Activated T-cell treated with anti-CD3 and anti-CD28 coated beads, Interleukin-2, amount 50 U/mL, for 24 hours (primary cell): ENCODE data around the gene CST6.
"Not testable (repeated sequence)": the region's sequence is repeated elsewhere in the genome, so short reads cannot be mapped to it uniquely, and the experiment has no call there.

Experiments used
- DNase-seq: peaks from one replicate; pipeline ENCODE4 v3.0.0-alpha.2; 2020
- H3K27ac Mint-ChIP-seq: 2 replicates; pipeline ENCODE4 v1.8.0; 2020; ENCODE audit warnings: mild to moderate bottlenecking, mixed read lengths
- H3K27me3 Mint-ChIP-seq: 2 replicates; pipeline ENCODE4 v1.8.0; 2020; ENCODE audit warnings: mixed read lengths
- H3K36me3 Mint-ChIP-seq: 2 replicates; pipeline ENCODE4 v1.8.0; 2020; ENCODE audit warnings: low read depth, mixed read lengths
- H3K4me1 Mint-ChIP-seq: 2 replicates; pipeline ENCODE4 v1.8.0; 2020; ENCODE audit warnings: low read depth, mixed read lengths
- H3K4me3 Mint-ChIP-seq: 2 replicates; pipeline ENCODE4 v1.8.0; 2020; ENCODE audit warnings: mild to moderate bottlenecking, moderate library complexity, mixed read lengths
- H3K9me3 Mint-ChIP-seq: 2 replicates; pipeline ENCODE4 v1.8.0; 2020; ENCODE audit warnings: mixed read lengths

Gene CST6

DNA sequence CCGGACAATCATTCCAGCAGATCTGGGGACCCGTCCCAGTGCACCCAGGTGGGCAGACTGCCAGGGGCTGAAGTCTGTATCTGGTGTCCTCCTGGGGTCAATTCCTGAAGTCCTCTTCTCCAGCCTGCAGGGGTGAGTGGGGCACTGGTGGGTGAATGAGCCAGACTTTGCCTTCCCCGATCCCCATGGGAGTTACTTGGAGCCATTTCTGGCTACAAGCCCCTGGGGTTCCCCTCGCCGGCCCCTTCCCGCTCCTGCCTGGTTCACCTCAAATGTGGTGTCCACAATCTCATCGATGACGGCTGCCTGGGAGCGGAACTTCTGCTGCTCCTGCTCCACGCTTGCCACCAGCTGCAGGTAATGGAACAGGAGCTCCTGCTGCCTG, 5.0 kb downstream of the CST6 start:
- H3K4me3 Mint-ChIP-seq: no peak overlapping the region
- no peaks in the 10 kb centered on the region for H3K9me3 Mint-ChIP-seq
- H3K4me1 Mint-ChIP-seq: peaks cover 21% of the 10 kb centered on the region
- peaks cover 18% of the 10 kb centered on the region for H3K27me3 Mint-ChIP-seq
- H3K36me3 Mint-ChIP-seq: no peaks in the 10 kb centered on the region
- H3K27ac Mint-ChIP-seq: no peak overlapping the region
- no peak for DNase-seq

DNA sequence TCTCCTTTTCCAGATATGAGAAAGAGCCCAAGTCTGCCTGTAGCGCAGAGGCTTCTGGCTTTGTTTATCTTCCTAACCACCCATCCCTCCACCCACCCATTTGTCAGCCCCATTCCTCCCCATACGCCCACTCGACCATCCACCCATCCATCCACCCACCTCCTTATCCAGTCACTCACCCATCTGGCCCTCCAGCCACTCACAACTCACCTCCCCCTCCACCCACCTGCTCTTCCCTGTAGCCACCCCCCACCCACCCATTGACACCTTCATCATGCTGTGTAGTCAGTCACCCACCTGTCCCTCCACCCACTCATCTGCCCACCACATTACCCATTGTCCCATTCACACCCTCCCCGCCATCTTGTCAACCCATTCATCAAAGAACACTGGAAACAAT, 5.5 kb downstream of the CST6 start:
- H3K9me3 Mint-ChIP-seq: no peaks in the 10 kb centered on the region
- H3K4me1 Mint-ChIP-seq: peaks cover 20% of the 10 kb centered on the region
- no peak overlapping the region for H3K4me3 Mint-ChIP-seq
- H3K36me3 Mint-ChIP-seq: no peaks in the 10 kb centered on the region
- peaks cover 14% of the 10 kb centered on the region for H3K27me3 Mint-ChIP-seq
- H3K27ac Mint-ChIP-seq: no peak overlapping the region
- DNase-seq: no peak

DNA sequence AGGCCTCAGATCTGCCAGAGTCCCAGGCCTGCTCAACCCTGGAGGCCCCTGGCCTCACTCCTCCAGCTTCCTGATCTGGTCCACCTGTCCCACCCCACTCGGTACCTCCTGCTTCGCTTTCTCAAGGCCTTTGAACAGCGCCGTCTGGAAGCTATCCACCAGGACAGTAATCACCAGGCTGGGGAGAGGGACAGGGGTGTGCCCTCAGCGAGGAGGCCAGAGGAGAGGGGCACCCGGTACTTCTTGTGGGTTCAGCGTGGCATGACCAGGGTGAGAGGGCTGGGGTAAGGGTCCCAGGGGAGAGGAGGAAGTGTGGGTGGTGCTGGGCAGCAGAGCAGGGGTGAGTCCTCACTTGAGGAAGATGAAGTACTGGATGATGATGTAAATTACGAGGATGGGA, 8.4 kb downstream of the CST6 start:
- no peak for DNase-seq
- Mint-ChIP-seq H3K4me3 (no peak overlapping the region), H3K9me3 (no peaks in the 10 kb centered on the region), H3K36me3 (no peaks in the 10 kb centered on the region), H3K4me1 (peaks cover 23% of the 10 kb centered on the region), H3K27me3 (peaks cover 5% of the 10 kb centered on the region), H3K27ac (no peak overlapping the region)

DNA sequence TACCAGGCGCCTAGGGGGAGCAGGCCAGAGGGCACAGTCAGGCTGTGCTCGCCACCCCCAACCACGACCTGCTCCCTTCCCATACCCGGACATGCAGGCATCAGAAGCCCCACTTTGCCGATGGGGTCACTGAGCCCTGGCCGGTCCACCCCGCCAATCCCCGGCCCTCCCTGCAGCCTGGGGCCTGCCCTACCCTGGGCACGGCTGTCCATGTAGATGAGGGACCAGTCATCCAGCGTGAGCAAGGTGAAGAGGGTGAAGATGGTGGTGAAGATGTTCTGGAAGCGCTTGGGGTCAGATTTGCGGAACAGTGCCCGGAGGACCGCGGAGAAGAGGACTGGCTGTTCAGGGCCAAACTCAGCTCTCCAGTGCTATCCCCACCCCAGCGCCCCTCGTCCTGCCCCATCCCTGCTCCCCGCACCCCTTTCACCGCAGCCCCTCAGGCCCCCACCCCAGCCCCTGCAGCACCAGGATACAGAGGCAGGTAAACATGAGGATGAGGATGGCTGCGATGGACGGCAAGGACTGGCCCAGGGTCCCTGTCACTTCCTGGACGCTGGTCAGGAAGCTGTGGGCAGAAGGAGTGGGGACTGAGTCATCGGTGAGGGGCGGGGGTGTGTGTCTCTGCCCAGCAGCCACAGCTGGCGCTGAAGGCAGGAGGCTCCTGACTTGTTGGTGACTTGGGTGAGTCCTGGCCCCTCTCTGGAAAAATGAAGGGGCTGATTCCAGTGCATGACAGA, 9.0 kb downstream of the CST6 start:
- Mint-ChIP-seq H3K27ac (peak overlapping the region; percentile 26), H3K36me3 (no peaks in the 10 kb centered on the region), H3K4me1 (peaks cover 23% of the 10 kb centered on the region), H3K4me3 (no peak overlapping the region), H3K9me3 (no peaks in the 10 kb centered on the region), H3K27me3 (peaks cover 5% of the 10 kb centered on the region)
- no peak for DNase-seq

DNA sequence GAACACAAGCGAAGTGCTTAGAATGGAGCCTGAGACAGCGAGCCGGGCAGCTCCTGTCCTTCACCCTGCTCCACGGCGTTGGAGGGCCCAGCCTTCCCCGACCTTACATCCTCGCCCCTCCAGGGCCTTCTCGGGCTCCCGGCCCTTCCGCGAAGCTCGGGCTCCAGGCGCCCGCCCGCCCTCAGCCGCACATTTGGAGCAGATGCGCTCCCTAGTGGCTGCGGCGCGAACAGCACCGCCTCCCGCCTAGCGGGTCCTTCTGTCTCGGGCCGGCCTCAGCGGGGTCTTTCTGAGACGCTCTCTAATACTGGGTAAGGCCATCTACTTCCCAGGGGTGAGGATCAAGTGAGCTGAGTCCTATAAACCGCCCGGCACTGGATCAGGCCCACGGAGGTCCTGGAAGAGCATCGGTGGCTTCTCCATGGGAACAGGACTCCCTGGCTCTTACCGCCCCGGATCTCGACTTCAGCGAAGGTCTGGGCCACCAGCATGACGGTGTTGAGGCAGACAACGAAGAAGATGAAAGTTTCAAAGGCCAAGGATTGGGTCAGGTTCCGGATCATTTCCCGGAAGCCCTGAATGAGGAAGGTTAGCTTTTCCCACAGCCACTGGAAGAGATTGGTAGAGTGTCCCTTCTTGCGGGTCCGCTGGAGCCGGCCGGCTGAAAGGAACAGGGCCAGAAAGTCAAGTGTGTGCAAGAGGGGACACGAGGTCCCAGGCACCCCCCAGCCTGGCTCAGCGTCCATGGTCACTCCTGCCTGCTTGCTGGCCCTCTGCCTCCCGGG, 10.8 kb downstream of the CST6 start:
- H3K9me3 Mint-ChIP-seq: no peaks in the 10 kb centered on the region
- no peak overlapping the region for H3K27ac Mint-ChIP-seq
- DNase-seq: peak; percentile 91
- peaks cover 5% of the 10 kb centered on the region for H3K27me3 Mint-ChIP-seq
- H3K4me3 Mint-ChIP-seq: peak overlapping the region; percentile 44
- H3K36me3 Mint-ChIP-seq: no peaks in the 10 kb centered on the region
- H3K4me1 Mint-ChIP-seq: peaks cover 18% of the 10 kb centered on the region

DNA sequence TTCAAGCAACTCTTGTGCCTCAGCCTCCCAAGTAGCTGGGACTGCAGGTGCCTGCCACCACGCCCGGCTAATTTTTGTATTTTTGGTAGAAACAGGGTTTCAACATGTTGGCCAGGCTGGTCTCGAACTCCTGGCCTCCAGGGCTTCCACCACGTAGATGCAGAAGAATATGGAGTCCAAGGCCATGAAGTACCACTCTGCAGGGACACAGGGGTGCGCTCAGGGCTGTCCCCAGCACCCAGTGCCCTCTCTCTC, 11.3 kb downstream of the CST6 start:
- not testable (repeated sequence) for H3K4me3 Mint-ChIP-seq, H3K9me3 Mint-ChIP-seq, H3K27me3 Mint-ChIP-seq, DNase-seq, H3K27ac Mint-ChIP-seq, H3K36me3 Mint-ChIP-seq
- peaks cover 16% of the 10 kb centered on the region for H3K4me1 Mint-ChIP-seq

DNA sequence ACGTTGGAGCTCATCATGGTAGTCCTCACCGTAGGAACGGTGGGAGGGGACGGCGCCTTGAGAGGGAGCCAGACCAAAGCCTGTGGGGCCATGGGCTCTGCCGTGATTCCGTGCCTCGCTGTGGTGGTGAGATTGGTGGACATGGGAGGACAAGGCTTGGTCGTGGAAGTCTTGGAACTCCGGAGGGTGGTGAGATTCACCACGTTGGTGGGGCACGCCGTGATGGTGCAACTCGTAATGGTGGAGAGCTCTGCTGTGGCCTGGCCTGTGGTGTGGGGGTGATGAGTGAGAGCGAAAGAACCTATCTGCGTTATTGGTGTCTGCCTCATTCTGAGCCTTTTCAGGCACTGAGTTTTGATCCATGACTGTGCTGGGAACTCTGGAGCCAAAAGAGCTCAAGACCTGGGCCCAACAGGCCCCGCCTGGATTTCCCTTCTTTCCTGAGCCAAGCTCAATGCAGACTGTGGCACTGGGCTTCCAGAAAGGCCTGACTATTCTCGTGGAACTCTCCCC, 14.3 kb downstream of the CST6 start, which contains the start of gene CATSPER1:
Gene CATSPER1, minus strand, starts transcription at position 463 of the 513 bp plus-strand sequence. Its CDS starts 100 bp downstream, at position 363.
- Mint-ChIP-seq H3K27me3 (peaks cover 5% of the 10 kb centered on the region), H3K4me1 (peaks cover 13% of the 10 kb centered on the region), H3K36me3 (no peaks in the 10 kb centered on the region), H3K27ac (no peak within 1 kb of the TSS), H3K4me3 (no peak within 1 kb of the TSS), H3K9me3 (no peaks in the 10 kb centered on the region)
- DNase-seq: no peak

DNA sequence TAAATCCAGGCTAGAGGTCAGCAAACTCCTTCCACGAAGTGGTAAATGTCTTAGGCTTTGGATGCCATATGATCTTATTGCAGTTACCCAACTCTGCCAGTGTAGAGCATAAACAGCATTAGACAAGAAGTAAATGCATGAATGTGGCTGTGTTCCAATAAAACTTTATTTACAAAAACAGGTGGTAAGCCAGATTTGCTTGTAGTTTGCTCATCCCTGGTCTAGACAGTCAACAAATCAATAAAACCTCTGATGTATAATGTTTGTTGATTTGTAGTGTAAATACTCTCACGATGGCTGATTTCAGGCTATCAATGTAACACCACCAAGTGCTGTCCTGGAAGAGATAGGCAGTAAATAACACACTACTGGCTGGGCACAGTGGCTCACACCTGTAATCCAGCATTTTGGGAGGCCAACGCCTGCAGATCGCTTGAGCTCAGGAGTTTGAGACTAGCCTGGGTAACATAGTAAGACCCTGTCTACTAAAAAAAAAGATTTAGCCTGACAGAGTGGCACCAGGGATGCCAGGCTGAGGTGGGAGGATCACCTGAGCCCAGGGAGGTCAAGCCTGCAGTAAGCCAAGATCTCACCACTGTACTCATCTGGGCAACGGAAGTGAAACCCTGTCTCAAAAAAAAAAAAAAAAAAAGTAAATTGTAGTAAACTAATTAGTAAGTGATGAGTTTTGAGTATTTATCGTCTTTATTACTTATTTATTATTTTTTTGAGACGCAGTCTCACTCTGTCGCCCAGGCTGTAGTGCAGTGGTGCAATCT, 21.3 kb downstream of the CST6 start:
- DNase-seq: no peak
- no peak overlapping the region for H3K27ac Mint-ChIP-seq
- H3K4me3 Mint-ChIP-seq: no peak overlapping the region
- no peaks in the 10 kb centered on the region for H3K4me1 Mint-ChIP-seq
- H3K36me3 Mint-ChIP-seq: no peaks in the 10 kb centered on the region
- peaks cover 10% of the 10 kb centered on the region for H3K27me3 Mint-ChIP-seq
- H3K9me3 Mint-ChIP-seq: no peaks in the 10 kb centered on the region

DNA sequence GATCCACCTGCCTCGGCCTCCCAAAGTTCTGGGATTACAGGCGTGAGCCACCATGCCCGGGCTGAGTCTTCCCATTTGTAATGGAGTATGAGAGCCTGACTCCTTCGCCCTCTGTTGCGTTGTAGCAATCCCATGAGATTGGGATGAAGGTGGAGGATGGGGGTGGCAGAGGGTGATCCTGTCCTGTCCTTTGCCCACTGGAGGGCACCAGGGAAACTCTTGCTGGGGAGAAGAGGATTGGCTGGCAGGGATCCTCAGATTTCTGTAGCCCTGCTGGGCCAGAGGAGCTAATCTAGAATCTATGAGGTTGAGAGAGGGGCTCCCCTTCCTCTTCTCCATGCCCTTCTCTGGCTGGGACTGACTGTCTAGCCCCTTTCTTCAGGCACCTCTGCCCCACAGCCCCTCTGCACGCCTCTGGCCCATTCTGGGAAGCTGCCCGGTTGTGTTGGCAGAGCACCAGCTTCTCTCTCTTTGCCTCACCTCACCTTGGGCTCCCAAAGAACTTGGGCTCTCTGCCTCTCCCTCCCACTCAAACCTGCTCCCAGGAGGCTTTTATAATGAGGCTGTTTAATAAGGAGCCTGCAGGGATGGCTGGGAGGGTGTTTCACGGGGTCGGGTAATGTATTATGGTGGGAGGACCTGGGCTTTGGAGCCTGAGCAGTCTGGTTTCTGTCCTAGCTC, 24.0 kb downstream of the CST6 start:
- H3K27ac Mint-ChIP-seq: no peak overlapping the region
- DNase-seq: no peak
- no peaks in the 10 kb centered on the region for H3K9me3 Mint-ChIP-seq
- no peaks in the 10 kb centered on the region for H3K36me3 Mint-ChIP-seq
- H3K4me1 Mint-ChIP-seq: no peaks in the 10 kb centered on the region
- H3K4me3 Mint-ChIP-seq: no peak overlapping the region
- H3K27me3 Mint-ChIP-seq: peaks cover 10% of the 10 kb centered on the region

DNA sequence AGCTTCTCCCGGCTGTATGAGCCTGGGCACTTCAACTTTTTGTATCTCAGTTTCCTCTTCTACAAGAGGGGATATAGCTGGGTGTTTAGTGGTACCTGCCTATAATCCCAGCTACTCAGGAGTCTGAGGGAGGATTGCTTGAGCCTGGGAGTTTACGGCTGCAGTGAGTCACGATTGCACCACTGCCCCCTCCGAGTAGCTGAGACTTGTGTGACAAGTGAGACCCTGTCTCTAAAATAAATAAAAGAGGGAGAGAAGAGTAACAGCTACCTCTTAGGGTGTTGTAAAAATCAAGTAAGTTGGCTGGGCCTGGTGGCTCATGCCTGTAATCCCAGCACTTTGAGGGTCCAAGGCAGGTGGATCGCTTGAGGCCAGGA, 24.5 kb downstream of the CST6 start:
- Mint-ChIP-seq H3K4me3 (no peak overlapping the region), H3K4me1 (no peaks in the 10 kb centered on the region), H3K27ac (no peak overlapping the region), H3K36me3 (no peaks in the 10 kb centered on the region), H3K9me3 (no peaks in the 10 kb centered on the region), H3K27me3 (peaks cover 9% of the 10 kb centered on the region)
- DNase-seq: no peak

DNA sequence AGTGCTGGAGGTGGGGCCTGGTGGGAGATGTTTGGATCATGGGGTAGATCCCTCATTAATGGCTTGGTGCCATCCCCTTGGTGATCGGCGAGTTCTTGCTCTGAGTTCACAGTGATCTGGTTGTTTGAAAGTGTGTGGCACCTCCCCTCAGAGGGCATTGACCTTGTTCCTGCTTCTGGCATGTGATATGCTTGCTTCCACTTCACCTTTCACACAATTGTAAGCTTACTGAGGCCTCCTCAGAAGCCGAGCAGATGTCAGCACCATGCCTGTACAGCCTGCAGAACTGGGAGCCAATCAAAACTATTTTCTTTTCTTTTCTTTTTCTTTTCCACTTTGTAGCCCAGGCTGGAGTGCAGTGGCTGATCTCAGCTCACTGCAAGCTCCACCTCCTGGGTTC, 25.5 kb downstream of the CST6 start:
- DNase-seq: no peak
- Mint-ChIP-seq H3K4me3 (no peak overlapping the region), H3K9me3 (no peaks in the 10 kb centered on the region), H3K36me3 (no peaks in the 10 kb centered on the region), H3K27ac (no peak overlapping the region), H3K27me3 (peaks cover 7% of the 10 kb centered on the region), H3K4me1 (no peaks in the 10 kb centered on the region)

DNA sequence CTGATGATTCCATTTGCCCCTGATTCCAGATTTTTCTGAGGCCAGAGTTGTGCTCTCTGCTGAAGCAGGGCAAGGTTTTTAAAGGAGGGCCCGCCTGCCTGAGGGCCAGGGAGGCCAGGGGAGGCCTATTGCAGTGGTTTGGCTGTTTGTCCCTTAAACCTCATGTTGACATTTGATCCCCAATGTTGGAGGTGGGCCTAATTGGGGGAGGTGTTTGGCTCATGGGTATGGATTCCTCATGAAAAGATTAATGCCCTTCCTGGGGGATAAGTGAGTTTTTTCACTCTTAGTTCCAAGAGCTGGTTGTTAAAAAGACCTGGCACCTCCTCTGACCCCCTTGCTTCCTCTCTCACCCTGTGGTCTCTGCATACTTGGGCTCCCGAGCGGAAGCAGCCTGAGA, 28.0 kb downstream of the CST6 start:
- Mint-ChIP-seq H3K4me3 (no peak overlapping the region), H3K27ac (no peak overlapping the region), H3K36me3 (no peaks in the 10 kb centered on the region), H3K9me3 (no peaks in the 10 kb centered on the region), H3K4me1 (peaks cover 5% of the 10 kb centered on the region), H3K27me3 (peaks cover 5% of the 10 kb centered on the region)
- no peak for DNase-seq

DNA sequence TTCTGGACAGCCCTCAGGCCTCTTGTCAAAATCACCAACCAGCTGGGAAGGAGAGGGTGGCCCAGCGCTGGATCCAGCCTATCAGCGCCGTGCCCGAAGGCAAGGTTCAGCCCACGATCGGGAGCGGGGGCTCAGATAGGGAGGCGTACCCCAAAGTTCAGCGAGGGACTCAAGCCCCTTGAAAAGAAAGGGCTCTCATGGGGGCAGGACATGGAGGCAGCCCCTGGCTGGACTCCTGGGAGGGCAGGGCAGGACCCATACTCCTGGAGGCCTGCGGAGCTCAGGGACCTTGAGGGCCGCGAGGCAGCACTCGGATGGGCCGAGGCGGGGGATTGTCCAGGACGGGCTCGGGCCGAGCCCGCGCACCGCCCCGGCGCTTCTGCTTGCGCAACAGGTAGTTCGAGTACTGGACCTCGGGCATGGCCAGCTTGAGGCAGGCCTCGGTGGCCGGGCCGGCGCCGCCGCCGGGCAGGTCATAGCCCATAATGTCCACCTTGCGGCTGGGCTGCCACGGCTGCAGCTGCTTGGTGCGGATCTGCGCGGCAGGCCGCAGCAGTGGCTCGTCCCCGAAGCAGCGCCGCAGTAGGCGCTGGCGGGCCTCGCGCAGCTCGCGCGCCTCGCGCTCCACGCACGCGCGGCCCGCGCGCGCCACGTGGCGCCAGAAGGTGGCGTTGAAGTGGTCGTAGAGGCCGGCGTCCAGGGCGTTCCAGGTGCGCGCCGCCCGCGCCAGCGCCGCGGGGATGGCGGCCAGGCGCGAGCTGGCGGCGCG, 30.6 kb downstream of the CST6 start:
- Mint-ChIP-seq H3K36me3 (no peaks in the 10 kb centered on the region), H3K4me3 (no peak overlapping the region), H3K9me3 (no peaks in the 10 kb centered on the region), H3K4me1 (peaks cover 17% of the 10 kb centered on the region), H3K27me3 (peaks cover under 1% of the 10 kb centered on the region), H3K27ac (no peak overlapping the region)
- no peak for DNase-seq
